Heart left ventricle (tissue), 13 donors: Measurements from ENCODE around the gene SLN.

Source experiments
- CTCF ChIP-seq, 12 donors: fragments of 200-600 bp; sonication (generic) in 4 of 12; IDR thresholded peaks; one replicate each; pipeline versions ENCODE4 v1.5.0 to v1.8.0; 2018 to 2022; ENCODE audit warnings: antibody characterized with exemption in 12 of 12, mild to moderate bottlenecking in 5 of 12
- POLR2A ChIP-seq, 2 donors: fragments of 450-650 bp; IDR thresholded peaks; one replicate each; pipeline ENCODE4 v1.6.1; 2017; ENCODE audit warnings: antibody characterized with exemption in 2 of 2, mild to moderate bottlenecking in 2 of 2, moderate library complexity in 2 of 2
- donor health status: ischemic (EF 13 %, LVEDD 7.1; RV severe dilation, severe dysfunction).
- donor health status: DM: no; HTN: yes; CAD: no.
- donor health status: DM: no; HTN: no; CAD: no.
- donor health status: ischemic (EF 25% LVEDD 6.9; RV normal size, moderate dysfunction).
- donor health status: ischemic (EF 25% LVEDD 5.7; RV mildly dilated, moderate dysfunction).
- donor health status: ischemic (EF 35%, LVEDD 5.7; RV mildly dilated, moderate dysfunction).
- donor health status: nonischemic (EF 11% LVEDD 7.7; RV severe dilation, severe dysfunction).
- donor health status: DM: yes; HTN: yes; CAD: no.
- donor health status: PGD.
- donor health status: ischemic (EF 29% LVEDD 5.4; RV normal size, mild dysfunction).
- donor health status: nonischemic (EF 23%, LVEDD 6.1; RV moderate dilation, normal function).

DNA sequence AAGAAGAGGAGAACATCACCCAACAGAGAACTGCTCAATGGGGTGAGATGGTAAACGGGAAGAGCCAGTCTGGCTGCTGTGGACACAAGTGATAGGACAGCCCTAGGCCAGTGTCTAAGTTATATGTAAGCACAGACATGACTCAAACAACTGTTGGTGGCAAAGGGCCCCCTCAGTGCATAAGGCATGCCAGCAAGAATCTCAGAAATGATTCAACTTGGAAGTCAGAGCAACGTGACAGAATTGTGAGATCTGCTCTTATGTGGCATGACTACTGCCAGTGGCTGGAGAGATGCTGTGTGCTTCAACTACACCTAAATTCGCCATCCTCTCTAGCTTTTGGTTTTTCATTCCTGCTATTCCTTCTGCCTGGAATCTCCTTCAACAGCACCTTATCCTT is 7.4 kb downstream of the SLN start:
- TF ChIP-seq CTCF (IDR thresholded peaks at IDR 0.05): no peak
- no peak for TF ChIP-seq POLR2A (IDR thresholded peaks at IDR 0.05)
